Choroid plexus epithelial cell (primary cell): ENCODE measurements around the gene PPM1M.

Experiments used
- DNase-seq: peaks from one replicate; pipeline ENCODE4 v3.0.0-alpha.2; 2010; ENCODE audit warnings: low read depth
- H3K4me3 ChIP-seq: 2 replicates; pipeline ENCODE4 v1.5.1; 2011; ENCODE audit warnings: low read depth, mild to moderate bottlenecking, control low read depth, low read length, moderate library complexity
- TF ChIP-seq, protein P1 (sequence below): conservative IDR thresholded peaks from 2 replicates; pipeline ENCODE4 v1.5.1; 2011; ENCODE audit warnings: low read depth, mild to moderate bottlenecking, control low read depth, inconsistent platforms, low read length, moderate library complexity

The PPM1M gene

GRCh38 chr3:52226229-52226817, 19.2 kb upstream of the PPM1M start:
- TF ChIP-seq, protein P1, sequence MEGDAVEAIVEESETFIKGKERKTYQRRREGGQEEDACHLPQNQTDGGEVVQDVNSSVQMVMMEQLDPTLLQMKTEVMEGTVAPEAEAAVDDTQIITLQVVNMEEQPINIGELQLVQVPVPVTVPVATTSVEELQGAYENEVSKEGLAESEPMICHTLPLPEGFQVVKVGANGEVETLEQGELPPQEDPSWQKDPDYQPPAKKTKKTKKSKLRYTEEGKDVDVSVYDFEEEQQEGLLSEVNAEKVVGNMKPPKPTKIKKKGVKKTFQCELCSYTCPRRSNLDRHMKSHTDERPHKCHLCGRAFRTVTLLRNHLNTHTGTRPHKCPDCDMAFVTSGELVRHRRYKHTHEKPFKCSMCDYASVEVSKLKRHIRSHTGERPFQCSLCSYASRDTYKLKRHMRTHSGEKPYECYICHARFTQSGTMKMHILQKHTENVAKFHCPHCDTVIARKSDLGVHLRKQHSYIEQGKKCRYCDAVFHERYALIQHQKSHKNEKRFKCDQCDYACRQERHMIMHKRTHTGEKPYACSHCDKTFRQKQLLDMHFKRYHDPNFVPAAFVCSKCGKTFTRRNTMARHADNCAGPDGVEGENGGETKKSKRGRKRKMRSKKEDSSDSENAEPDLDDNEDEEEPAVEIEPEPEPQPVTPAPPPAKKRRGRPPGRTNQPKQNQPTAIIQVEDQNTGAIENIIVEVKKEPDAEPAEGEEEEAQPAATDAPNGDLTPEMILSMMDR: no peak
- H3K4me3 ChIP-seq: no peak overlapping the region
- no peak for DNase-seq

DNA sequence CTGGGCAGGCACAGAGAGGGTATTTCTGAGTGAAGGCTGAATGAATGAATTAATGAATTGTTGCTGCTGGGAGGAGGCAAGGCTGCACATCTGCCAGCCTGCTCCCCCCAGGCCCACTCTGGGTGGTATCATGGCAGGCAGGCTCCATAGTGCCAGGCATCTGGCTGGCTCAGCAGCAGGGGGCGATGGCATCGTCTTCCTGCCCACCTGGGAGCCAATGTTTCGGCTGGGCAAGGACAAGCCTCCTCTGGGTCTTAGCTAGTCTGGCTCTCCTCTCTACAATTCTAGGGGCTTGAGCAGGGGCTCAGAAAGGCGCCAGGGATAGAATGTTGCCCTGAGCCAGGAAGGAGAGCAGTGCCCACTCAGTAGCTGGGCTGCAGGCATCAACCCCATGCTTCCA, 18.4 kb upstream of the PPM1M start:
- no peak overlapping the region for H3K4me3 ChIP-seq
- no peak for DNase-seq
- TF ChIP-seq, protein P1: no peak

DNA sequence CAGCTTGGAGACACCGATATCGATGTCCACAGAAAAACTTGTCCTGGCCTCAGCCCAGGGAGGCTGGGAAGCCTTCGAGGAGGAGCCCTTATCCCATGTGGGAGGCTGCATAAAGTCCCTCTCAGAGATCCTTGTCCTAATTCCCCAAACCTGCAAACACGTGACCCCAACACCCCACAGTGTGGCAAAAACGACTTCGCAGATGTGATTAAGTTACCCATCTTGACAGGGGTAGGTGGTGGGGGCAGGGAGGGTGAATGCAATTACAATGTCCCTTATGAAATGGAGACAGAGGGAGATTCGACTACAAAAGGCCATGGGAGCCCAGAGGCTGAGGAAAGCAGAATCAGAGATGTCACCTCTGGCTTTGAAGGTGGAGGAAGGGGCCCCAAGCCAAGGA, 17.8 kb upstream of the PPM1M start:
- DNase-seq: no peak
- TF ChIP-seq, protein P1: no peak

DNA sequence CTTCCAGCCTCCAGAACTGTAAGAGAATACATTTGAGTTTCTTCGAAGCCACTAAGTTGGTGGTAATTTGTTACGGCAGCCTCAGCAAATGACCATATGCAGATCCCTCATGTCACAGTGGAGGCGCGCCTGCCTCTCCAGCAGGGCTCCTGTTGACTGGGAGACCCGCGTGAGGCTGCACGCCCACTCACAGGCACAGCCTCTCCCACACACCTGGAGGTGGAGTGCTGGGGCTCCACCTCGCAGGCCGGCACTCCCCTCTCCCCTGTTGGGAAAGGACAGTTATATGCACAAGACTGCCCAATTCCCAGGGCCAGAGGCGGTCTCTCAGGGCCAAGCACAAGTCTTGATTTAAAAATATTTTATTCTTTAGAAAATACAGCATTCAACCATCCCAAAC, 17.3 kb upstream of the PPM1M start:
- TF ChIP-seq, protein P1: no peak
- no peak overlapping the region for H3K4me3 ChIP-seq
- DNase-seq: no peak

More for the DNA sequence above, 17.8 kb upstream of the PPM1M start:
- no peak overlapping the region for H3K4me3 ChIP-seq

GRCh38 chr3:52228751-52229291, 16.7 kb upstream of the PPM1M start:
- H3K4me3 ChIP-seq: no peak overlapping the region
- DNase-seq: no peak
- TF ChIP-seq, protein P1: no peak

GRCh38 chr3:52229656-52230055, 15.9 kb upstream of the PPM1M start:
- TF ChIP-seq, protein P1: no peak
- H3K4me3 ChIP-seq: no peak overlapping the region
- no peak for DNase-seq

DNA sequence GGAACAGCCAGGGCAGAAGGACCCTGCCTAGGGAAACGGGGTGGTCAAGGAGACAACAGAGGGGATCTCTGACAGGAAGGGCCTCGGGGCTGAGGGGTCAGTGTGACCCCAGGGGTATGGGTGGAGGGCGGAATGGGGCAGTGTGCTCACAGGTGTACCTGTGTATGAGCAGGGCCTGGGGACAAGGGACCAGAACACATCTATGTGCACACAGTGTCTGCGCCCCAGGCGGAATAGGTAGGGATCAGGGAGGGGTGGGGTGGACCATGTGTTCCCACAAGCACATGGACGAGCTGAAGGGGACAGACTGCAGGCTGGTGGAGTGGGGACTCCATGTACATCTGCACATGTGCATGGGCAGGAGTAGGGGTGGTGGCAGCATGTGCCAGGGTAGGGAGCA, 15.1 kb upstream of the PPM1M start:
- H3K4me3 ChIP-seq: no peak overlapping the region
- DNase-seq: no peak
- TF ChIP-seq, protein P1: no peak
